Measurements from ENCODE around the gene MAMDC2. TPM values are rescaled to one million over a fixed set of nuclear protein-coding genes. Genes with fewer than 3 reads are reported as not detected.

MAMDC2 gene
- total and polyA plus RNA-seq, 4 donors = 2.0 to 14.6 (median 6.2) TPM

- Histone ChIP-seq H3K4me3 (ENCODE audit: low read length in 2 of 2) (no peak overlapping the region), H3K9me3 (ENCODE audit: control insufficient read depth, low read length) (no peaks in the 10 kb centered on the region), H3K27ac (ENCODE audit: low read depth in 1 of 2, low read length in 2 of 2) (peak overlapping the region; percentile 7 to 45), H3K27me3 (ENCODE audit: control insufficient read depth in 1 of 2, insufficient read depth in 2 of 2, low read length in 1 of 2) (no peaks in the 10 kb centered on the region), H3K4me1 (ENCODE audit: control insufficient read depth in 1 of 2, insufficient read depth in 2 of 2, low read length in 2 of 2) (no peaks in the 10 kb centered on the region), H3K36me3 (ENCODE audit: control insufficient read depth in 1 of 2, insufficient read depth in 2 of 2, low read length in 1 of 2) (no peaks in the 10 kb centered on the region)
- intact Hi-C loops (cut with DNase I) = loop anchor here in 1 of 2 donors (5.0 kb wide), 1 partner anchor 34 kb away; no protein-coding TSS in a partner anchor
- peak; percentile 73 for ATAC-seq (ENCODE audit: low FRiP score)
- 0 to 2% methylated on average over 1 of the region's 1 CpG for WGBS, 2 donors
- no peak for DNase-seq
Measured at GRCh38 chr9:70081120-70081495, 37.5 kb downstream of the MAMDC2 start.

GRCh38 chr9:70083429-70083828, 39.8 kb downstream of the MAMDC2 start:
- no peaks in the 10 kb centered on the region for H3K4me1 ChIP-seq (ENCODE audit: control insufficient read depth in 1 of 2, insufficient read depth in 2 of 2, low read length in 2 of 2)
- intact Hi-C loops (cut with DNase I) = loop anchor here in 1 of 2 donors (5.0 kb wide), 1 partner anchor 36 kb away; no protein-coding TSS in a partner anchor
- DNase-seq (no peak), ATAC-seq (ENCODE audit: low FRiP score) (no peak)
- H3K27ac ChIP-seq (ENCODE audit: low read depth in 1 of 2, low read length in 2 of 2) = no peak overlapping the region
- no peak overlapping the region for H3K4me3 ChIP-seq (ENCODE audit: low read length in 2 of 2)
- no peaks in the 10 kb centered on the region for H3K9me3 ChIP-seq (ENCODE audit: control insufficient read depth, low read length)
- no peaks in the 10 kb centered on the region for H3K27me3 ChIP-seq (ENCODE audit: control insufficient read depth in 1 of 2, insufficient read depth in 2 of 2, low read length in 1 of 2)
- 46 to 56% methylated on average over 1 of the region's 1 CpG for WGBS, 2 donors
- no peaks in the 10 kb centered on the region for H3K36me3 ChIP-seq (ENCODE audit: control insufficient read depth in 1 of 2, insufficient read depth in 2 of 2, low read length in 1 of 2)

- no peak overlapping the region for H3K4me3 ChIP-seq (ENCODE audit: low read length in 2 of 2)
- WGBS, 2 donors = 46 to 51% methylated on average over 4 of the region's 4 CpGs
- intact Hi-C loops (cut with DNase I) = no loop called here
- no peaks in the 10 kb centered on the region for H3K36me3 ChIP-seq (ENCODE audit: control insufficient read depth in 1 of 2, insufficient read depth in 2 of 2, low read length in 1 of 2)
- DNase-seq (no peak), ATAC-seq (ENCODE audit: low FRiP score) (no peak)
- H3K27ac ChIP-seq (ENCODE audit: low read depth in 1 of 2, low read length in 2 of 2) = no peak overlapping the region
- H3K27me3 ChIP-seq (ENCODE audit: control insufficient read depth in 1 of 2, insufficient read depth in 2 of 2, low read length in 1 of 2) = no peaks in the 10 kb centered on the region
- no peaks in the 10 kb centered on the region for H3K4me1 ChIP-seq (ENCODE audit: control insufficient read depth in 1 of 2, insufficient read depth in 2 of 2, low read length in 2 of 2)
- no peaks in the 10 kb centered on the region for H3K9me3 ChIP-seq (ENCODE audit: control insufficient read depth, low read length)
Measured at GRCh38 chr9:70085241-70085640, 41.6 kb downstream of the MAMDC2 start.

- H3K9me3 ChIP-seq (ENCODE audit: control insufficient read depth, low read length) = no peaks in the 10 kb centered on the region
- WGBS, 2 donors = 50 to 54% methylated on average over 2 of the region's 2 CpGs
- intact Hi-C loops (cut with DNase I) = no loop called here
- H3K4me1 ChIP-seq (ENCODE audit: control insufficient read depth in 1 of 2, insufficient read depth in 2 of 2, low read length in 2 of 2) = no peaks in the 10 kb centered on the region
- H3K36me3 ChIP-seq (ENCODE audit: control insufficient read depth in 1 of 2, insufficient read depth in 2 of 2, low read length in 1 of 2) = no peaks in the 10 kb centered on the region
- no peaks in the 10 kb centered on the region for H3K27me3 ChIP-seq (ENCODE audit: control insufficient read depth in 1 of 2, insufficient read depth in 2 of 2, low read length in 1 of 2)
- H3K27ac ChIP-seq (ENCODE audit: low read depth in 1 of 2, low read length in 2 of 2) = no peak overlapping the region
- DNase-seq = no peak
- no peak for ATAC-seq (ENCODE audit: low FRiP score)
- no peak overlapping the region for H3K4me3 ChIP-seq (ENCODE audit: low read length in 2 of 2)
Measured at GRCh38 chr9:70091103-70091502, 47.5 kb downstream of the MAMDC2 start.

GRCh38 chr9:70091572-70091971, 47.9 kb downstream of the MAMDC2 start:
- WGBS, 2 donors = 43 to 53% methylated on average over 5 of the region's 5 CpGs
- DNase-seq (no peak), ATAC-seq (ENCODE audit: low FRiP score) (peak; percentile 60)
- Histone ChIP-seq H3K36me3 (ENCODE audit: control insufficient read depth in 1 of 2, insufficient read depth in 2 of 2, low read length in 1 of 2) (no peaks in the 10 kb centered on the region), H3K9me3 (ENCODE audit: control insufficient read depth, low read length) (no peaks in the 10 kb centered on the region), H3K4me1 (ENCODE audit: control insufficient read depth in 1 of 2, insufficient read depth in 2 of 2, low read length in 2 of 2) (no peaks in the 10 kb centered on the region), H3K27me3 (ENCODE audit: control insufficient read depth in 1 of 2, insufficient read depth in 2 of 2, low read length in 1 of 2) (no peaks in the 10 kb centered on the region), H3K4me3 (ENCODE audit: low read length in 2 of 2) (no peak overlapping the region), H3K27ac (ENCODE audit: low read depth in 1 of 2, low read length in 2 of 2) (no peak overlapping the region)
- intact Hi-C loops (cut with DNase I) = no loop called here

- intact Hi-C loops (cut with DNase I) = no loop called here
- no peaks in the 10 kb centered on the region for H3K27me3 ChIP-seq (ENCODE audit: control insufficient read depth in 1 of 2, insufficient read depth in 2 of 2, low read length in 1 of 2)
- no peaks in the 10 kb centered on the region for H3K4me1 ChIP-seq (ENCODE audit: control insufficient read depth in 1 of 2, insufficient read depth in 2 of 2, low read length in 2 of 2)
- no peaks in the 10 kb centered on the region for H3K36me3 ChIP-seq (ENCODE audit: control insufficient read depth in 1 of 2, insufficient read depth in 2 of 2, low read length in 1 of 2)
- no peak overlapping the region for H3K27ac ChIP-seq (ENCODE audit: low read depth in 1 of 2, low read length in 2 of 2)
- no peaks in the 10 kb centered on the region for H3K9me3 ChIP-seq (ENCODE audit: control insufficient read depth, low read length)
- 94% methylated on average over 2 of the region's 2 CpGs for WGBS, 2 donors
- ATAC-seq (ENCODE audit: low FRiP score) (no peak), DNase-seq (no peak)
- H3K4me3 ChIP-seq (ENCODE audit: low read length in 2 of 2) = no peak overlapping the region
Measured at GRCh38 chr9:70092190-70092589, 48.5 kb downstream of the MAMDC2 start.

GRCh38 chr9:70093095-70093494, 49.4 kb downstream of the MAMDC2 start:
- no peak for ATAC-seq (ENCODE audit: low FRiP score)
- intact Hi-C loops (cut with DNase I) = no loop called here
- H3K4me1 ChIP-seq (ENCODE audit: control insufficient read depth in 1 of 2, insufficient read depth in 2 of 2, low read length in 2 of 2) = no peaks in the 10 kb centered on the region
- H3K27me3 ChIP-seq (ENCODE audit: control insufficient read depth in 1 of 2, insufficient read depth in 2 of 2, low read length in 1 of 2) = no peaks in the 10 kb centered on the region
- no peaks in the 10 kb centered on the region for H3K9me3 ChIP-seq (ENCODE audit: control insufficient read depth, low read length)
- no peaks in the 10 kb centered on the region for H3K36me3 ChIP-seq (ENCODE audit: control insufficient read depth in 1 of 2, insufficient read depth in 2 of 2, low read length in 1 of 2)
- DNase-seq = no peak
- H3K4me3 ChIP-seq (ENCODE audit: low read length in 2 of 2) = no peak overlapping the region
- no peak overlapping the region for H3K27ac ChIP-seq (ENCODE audit: low read depth in 1 of 2, low read length in 2 of 2)

- no peaks in the 10 kb centered on the region for H3K27me3 ChIP-seq (ENCODE audit: control insufficient read depth in 1 of 2, insufficient read depth in 2 of 2, low read length in 1 of 2)
- no peak for ATAC-seq (ENCODE audit: low FRiP score)
- intact Hi-C loops (cut with DNase I) = no loop called here
- no peaks in the 10 kb centered on the region for H3K36me3 ChIP-seq (ENCODE audit: control insufficient read depth in 1 of 2, insufficient read depth in 2 of 2, low read length in 1 of 2)
- 55 to 57% methylated on average over 1 of the region's 1 CpG for WGBS, 2 donors
- H3K9me3 ChIP-seq (ENCODE audit: control insufficient read depth, low read length) = no peaks in the 10 kb centered on the region
- no peak overlapping the region for H3K27ac ChIP-seq (ENCODE audit: low read depth in 1 of 2, low read length in 2 of 2)
- no peaks in the 10 kb centered on the region for H3K4me1 ChIP-seq (ENCODE audit: control insufficient read depth in 1 of 2, insufficient read depth in 2 of 2, low read length in 2 of 2)
- no peak for DNase-seq
- H3K4me3 ChIP-seq (ENCODE audit: low read length in 2 of 2) = no peak overlapping the region
Measured at GRCh38 chr9:70093944-70094343, 50.3 kb downstream of the MAMDC2 start.

GRCh38 chr9:70094747-70095146, 51.1 kb downstream of the MAMDC2 start:
- DNase-seq (no peak), ATAC-seq (ENCODE audit: low FRiP score) (no peak)
- no peak overlapping the region for H3K27ac ChIP-seq (ENCODE audit: low read depth in 1 of 2, low read length in 2 of 2)
- H3K4me3 ChIP-seq (ENCODE audit: low read length in 2 of 2) = no peak overlapping the region
- H3K9me3 ChIP-seq (ENCODE audit: control insufficient read depth, low read length) = no peaks in the 10 kb centered on the region
- no peaks in the 10 kb centered on the region for H3K27me3 ChIP-seq (ENCODE audit: control insufficient read depth in 1 of 2, insufficient read depth in 2 of 2, low read length in 1 of 2)
- no peaks in the 10 kb centered on the region for H3K36me3 ChIP-seq (ENCODE audit: control insufficient read depth in 1 of 2, insufficient read depth in 2 of 2, low read length in 1 of 2)
- intact Hi-C loops (cut with DNase I) = no loop called here
- no peaks in the 10 kb centered on the region for H3K4me1 ChIP-seq (ENCODE audit: control insufficient read depth in 1 of 2, insufficient read depth in 2 of 2, low read length in 2 of 2)
